Activated naive CD8-positive, alpha-beta T cell treated with anti-CD3 and anti-CD28 coated beads, Interleukin-2, amount 10 ng/mL, durations not matched to agents 7 days and 5 days (primary cell): ENCODE measurements around the gene SPTLC3. TPM values are rescaled to one million over a fixed set of nuclear protein-coding genes. Genes with fewer than 3 reads are reported as not detected.

ENCODE experiments used
- ATAC-seq: fragments of 150-1000 bp; cut with Tn5 transposase; one replicate; pipeline ENCODE4 v1.10.0; 2021; ENCODE audit warnings: low read depth, moderate library complexity
- POLR2A ChIA-PET: fragments of 350-600 bp; sonication (Branson Sonifier 250); formaldehyde crosslinking; loops from one replicate; lab custom pipeline; 2021; ENCODE audit warnings: antibody characterized with exemption; lab: Charles Lee
- DNase-seq: peaks from one replicate; pipeline ENCODE4 v3.0.0; 2021
- H3K27ac Mint-ChIP-seq: one replicate; pipeline ENCODE4 v1.8.0; 2022; ENCODE audit warnings: mild to moderate bottlenecking, mixed read lengths
- H3K27me3 Mint-ChIP-seq: one replicate; pipeline ENCODE4 v1.8.0; 2022; ENCODE audit warnings: mild to moderate bottlenecking, moderate library complexity, mixed read lengths
- H3K36me3 Mint-ChIP-seq: one replicate; pipeline ENCODE4 v1.8.0; 2021; ENCODE audit warnings: mild to moderate bottlenecking, mixed read lengths
- H3K4me1 Mint-ChIP-seq: one replicate; pipeline ENCODE4 v1.8.0; 2021; ENCODE audit warnings: mixed read lengths
- H3K4me3 Mint-ChIP-seq: one replicate; pipeline ENCODE4 v1.8.0; 2022; ENCODE audit warnings: mild to moderate bottlenecking, moderate library complexity, mixed read lengths
- H3K9me3 Mint-ChIP-seq: one replicate; pipeline ENCODE4 v1.8.0; 2021; ENCODE audit warnings: mixed read lengths
- total RNA-seq, 2 experiments: library from RNA; stranded (reverse); gene quantifications; one replicate each; pipeline ENCODE4 v1.2.3, GENCODE V29; 2021

The SPTLC3 gene
- total RNA-seq, 2 experiments from 2014 or later, result 0.94 to 1.0 TPM

- H3K36me3 Mint-ChIP-seq, result peaks cover 2% of the 10 kb centered on the region
- no peak for ATAC-seq
These were observed 179.1 kb downstream of the SPTLC3 start for GRCh38 chr20:13187899-13188298.

GRCh38 chr20:13199279-13199678 is 190.5 kb downstream of the SPTLC3 start:
- POLR2A ChIA-PET, result no interaction called here
- no peak overlapping the region for H3K27ac Mint-ChIP-seq
- H3K4me1 Mint-ChIP-seq, result no peaks in the 10 kb centered on the region

More at GRCh38 chr20:13187899-13188298, 179.1 kb downstream of the SPTLC3 start:
- H3K4me3 Mint-ChIP-seq, result no peak overlapping the region
- no peak for DNase-seq
- H3K4me1 Mint-ChIP-seq, result no peaks in the 10 kb centered on the region
- H3K27me3 Mint-ChIP-seq, result no peaks in the 10 kb centered on the region
- peaks cover 6% of the 10 kb centered on the region for H3K9me3 Mint-ChIP-seq
- H3K27ac Mint-ChIP-seq, result no peak overlapping the region
- POLR2A ChIA-PET, result no interaction called here

GRCh38 chr20:13200767-13201500 is 192.2 kb downstream of the SPTLC3 start:
- DNase-seq, result no peak
- Mint-ChIP-seq H3K4me1 (no peaks in the 10 kb centered on the region), H3K4me3 (no peak overlapping the region), H3K9me3 (no peaks in the 10 kb centered on the region), H3K36me3 (no peaks in the 10 kb centered on the region), H3K27me3 (peaks cover 10% of the 10 kb centered on the region), H3K27ac (no peak overlapping the region)
- ATAC-seq, result no peak
- POLR2A ChIA-PET, result no interaction called here

More at GRCh38 chr20:13199279-13199678, 190.5 kb downstream of the SPTLC3 start:
- no peak for ATAC-seq
- peaks cover 9% of the 10 kb centered on the region for H3K27me3 Mint-ChIP-seq
- no peak overlapping the region for H3K4me3 Mint-ChIP-seq
- H3K9me3 Mint-ChIP-seq, result no peaks in the 10 kb centered on the region
- DNase-seq, result no peak
- H3K36me3 Mint-ChIP-seq, result no peaks in the 10 kb centered on the region

GRCh38 chr20:13202565-13202964 is 193.8 kb downstream of the SPTLC3 start:
- POLR2A ChIA-PET, result interaction anchor here (0.5 kb wide), 1 partner anchor 16 kb away, joined by 3 read pairs; no protein-coding TSS in a partner anchor

DNA sequence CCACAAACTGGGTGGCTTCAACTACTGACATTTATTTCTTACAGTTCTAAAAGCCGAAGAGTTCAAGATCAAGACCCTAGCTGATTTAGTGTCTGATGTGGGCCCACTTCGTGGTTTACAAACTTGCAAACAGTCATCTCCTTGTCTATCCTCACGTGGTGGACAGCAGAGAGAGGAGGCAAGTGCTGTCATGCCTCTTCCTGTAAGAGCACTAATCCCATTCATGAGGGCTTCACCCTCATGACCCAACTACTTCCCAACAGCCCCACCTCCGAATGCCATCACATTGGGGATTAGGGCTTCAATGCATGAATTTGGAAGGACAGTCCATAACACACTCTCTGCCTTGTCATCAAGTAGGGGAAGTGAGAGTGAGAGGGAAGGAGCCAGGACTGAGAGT is 196.7 kb downstream of the SPTLC3 start:
- no peaks in the 10 kb centered on the region for H3K9me3 Mint-ChIP-seq
- H3K27ac Mint-ChIP-seq, result no peak overlapping the region
- no peaks in the 10 kb centered on the region for H3K36me3 Mint-ChIP-seq
- H3K4me1 Mint-ChIP-seq, result no peaks in the 10 kb centered on the region
- POLR2A ChIA-PET, result no interaction called here
- peaks cover 4% of the 10 kb centered on the region for H3K27me3 Mint-ChIP-seq
- ATAC-seq, result no peak
- H3K4me3 Mint-ChIP-seq, result no peak overlapping the region
- no peak for DNase-seq

More at GRCh38 chr20:13202565-13202964, 193.8 kb downstream of the SPTLC3 start:
- H3K36me3 Mint-ChIP-seq, result no peaks in the 10 kb centered on the region
- no peak overlapping the region for H3K4me3 Mint-ChIP-seq
- ATAC-seq (no peak), DNase-seq (no peak)
- H3K9me3 Mint-ChIP-seq, result no peaks in the 10 kb centered on the region
- no peak overlapping the region for H3K27ac Mint-ChIP-seq
- peaks cover 10% of the 10 kb centered on the region for H3K27me3 Mint-ChIP-seq
- H3K4me1 Mint-ChIP-seq, result no peaks in the 10 kb centered on the region

DNA sequence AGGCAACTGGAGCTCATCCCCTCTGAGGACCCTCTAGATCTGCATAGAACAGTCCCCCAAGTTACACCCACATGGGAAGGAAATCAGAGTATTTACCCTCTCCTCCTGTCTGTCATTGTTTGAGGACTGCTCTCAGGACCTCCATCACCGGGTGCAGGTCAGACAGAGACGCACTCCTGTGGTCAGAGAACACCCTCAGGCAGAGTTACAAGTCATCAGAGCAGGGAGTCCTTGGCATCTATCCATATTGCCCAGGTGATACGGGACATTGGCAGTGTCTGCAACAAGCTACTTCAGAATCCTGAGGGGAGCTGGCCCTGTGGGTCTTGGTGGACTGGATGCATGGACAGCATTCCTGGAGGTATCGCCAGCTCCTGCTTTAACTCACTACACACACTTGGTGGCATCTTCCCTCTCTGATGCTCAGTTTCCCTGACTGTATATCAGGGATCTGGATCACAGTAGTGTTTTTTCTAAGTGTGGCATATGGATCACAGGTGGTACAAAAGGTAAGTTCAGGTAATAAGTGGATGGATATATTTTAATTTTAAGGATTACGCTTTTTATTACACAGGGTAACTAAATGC is 197.2 kb downstream of the SPTLC3 start:
- H3K4me3 Mint-ChIP-seq, result no peak overlapping the region
- ATAC-seq (no peak), DNase-seq (no peak)
- no peaks in the 10 kb centered on the region for H3K36me3 Mint-ChIP-seq
- POLR2A ChIA-PET, result no interaction called here
- peaks cover 4% of the 10 kb centered on the region for H3K27me3 Mint-ChIP-seq
- no peaks in the 10 kb centered on the region for H3K4me1 Mint-ChIP-seq
- no peak overlapping the region for H3K27ac Mint-ChIP-seq
- no peaks in the 10 kb centered on the region for H3K9me3 Mint-ChIP-seq

DNA sequence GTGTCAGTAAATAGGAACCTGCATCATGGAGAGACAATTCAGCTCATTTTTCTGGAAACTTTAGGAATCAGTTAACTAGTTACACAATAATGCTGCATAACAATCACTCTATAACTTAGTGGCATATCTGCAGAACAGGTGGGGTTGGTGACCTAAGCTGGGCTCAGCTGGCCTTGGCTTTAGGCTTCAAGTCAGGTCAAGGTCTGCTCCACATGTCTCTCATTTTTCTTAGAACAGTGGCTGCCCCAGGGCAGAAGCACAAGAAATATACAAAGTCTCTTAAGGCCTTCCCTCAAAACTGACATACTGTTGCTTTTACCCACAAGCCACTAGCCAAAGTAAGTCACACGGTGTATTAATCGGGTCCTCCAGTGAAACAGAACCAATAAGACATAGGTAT is 198.2 kb downstream of the SPTLC3 start:
- DNase-seq (no peak), ATAC-seq (no peak)
- H3K9me3 Mint-ChIP-seq, result no peaks in the 10 kb centered on the region
- no peak overlapping the region for H3K27ac Mint-ChIP-seq
- no peaks in the 10 kb centered on the region for H3K36me3 Mint-ChIP-seq
- POLR2A ChIA-PET, result no interaction called here
- peaks cover 4% of the 10 kb centered on the region for H3K27me3 Mint-ChIP-seq
- H3K4me3 Mint-ChIP-seq, result no peak overlapping the region
- H3K4me1 Mint-ChIP-seq, result no peaks in the 10 kb centered on the region

DNA sequence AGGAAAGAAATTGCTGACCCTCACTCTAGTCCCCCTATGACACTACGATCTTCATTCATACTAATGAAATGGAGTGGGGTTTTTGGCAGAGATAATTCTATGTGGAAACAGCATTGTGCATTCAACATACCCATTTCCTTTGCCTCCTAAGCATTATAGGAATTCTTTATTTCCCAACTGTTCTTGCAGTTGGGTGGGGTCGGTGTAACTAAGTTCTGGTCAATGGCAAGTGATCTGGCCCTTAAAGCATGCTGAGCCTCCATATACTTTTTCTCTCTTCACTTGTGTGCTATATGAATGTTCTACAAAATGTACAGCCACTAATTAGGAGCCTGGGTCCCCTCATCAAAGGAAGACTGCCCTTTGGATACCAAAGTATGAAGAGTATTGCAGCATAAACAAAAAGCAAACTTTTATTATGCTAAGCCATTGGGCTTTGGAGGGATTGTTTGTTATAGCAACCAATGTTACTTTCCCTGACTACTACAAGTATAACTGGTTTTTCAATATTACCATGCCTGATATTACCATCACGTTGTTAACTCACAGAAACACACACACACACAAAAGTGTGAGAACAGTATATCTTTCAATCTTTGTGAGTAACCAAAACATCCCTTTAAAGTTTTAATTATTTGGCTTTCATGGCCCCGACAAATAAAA is 203.3 kb downstream of the SPTLC3 start:
- DNase-seq (no peak), ATAC-seq (no peak)
- no peaks in the 10 kb centered on the region for H3K36me3 Mint-ChIP-seq
- POLR2A ChIA-PET, result interaction anchor here (1.4 kb wide), 1 partner anchor 9 kb away, joined by 3 read pairs; the partner anchor contains the start of gene ISM1
- peaks cover 10% of the 10 kb centered on the region for H3K4me1 Mint-ChIP-seq
- H3K27ac Mint-ChIP-seq, result no peak overlapping the region
- H3K9me3 Mint-ChIP-seq, result no peaks in the 10 kb centered on the region
- peaks cover 39% of the 10 kb centered on the region for H3K27me3 Mint-ChIP-seq
- H3K4me3 Mint-ChIP-seq, result no peak overlapping the region

- peaks cover 10% of the 10 kb centered on the region for H3K4me1 Mint-ChIP-seq
- no peak overlapping the region for H3K27ac Mint-ChIP-seq
- DNase-seq (no peak), ATAC-seq (no peak)
- POLR2A ChIA-PET, result interaction anchor here (1.4 kb wide), 1 partner anchor 9 kb away, joined by 3 read pairs; the partner anchor contains the start of gene ISM1
- no peak overlapping the region for H3K4me3 Mint-ChIP-seq
- no peaks in the 10 kb centered on the region for H3K9me3 Mint-ChIP-seq
- H3K27me3 Mint-ChIP-seq, result peaks cover 44% of the 10 kb centered on the region
- H3K36me3 Mint-ChIP-seq, result no peaks in the 10 kb centered on the region
These were observed 204.0 kb downstream of the SPTLC3 start for GRCh38 chr20:13212750-13213149.

- H3K9me3 Mint-ChIP-seq, result no peaks in the 10 kb centered on the region
- no peak overlapping the region for H3K27ac Mint-ChIP-seq
- ATAC-seq, result no peak
- H3K4me1 Mint-ChIP-seq, result peaks cover 10% of the 10 kb centered on the region
- no peaks in the 10 kb centered on the region for H3K36me3 Mint-ChIP-seq
- H3K4me3 Mint-ChIP-seq, result no peak overlapping the region
- DNase-seq, result no peak
- H3K27me3 Mint-ChIP-seq, result peaks cover 49% of the 10 kb centered on the region
- POLR2A ChIA-PET, result interaction anchor here (1.4 kb wide), 1 partner anchor 8 kb away, joined by 3 read pairs; the partner anchor contains the start of gene ISM1
These were observed 204.6 kb downstream of the SPTLC3 start for GRCh38 chr20:13213335-13213734.

DNA sequence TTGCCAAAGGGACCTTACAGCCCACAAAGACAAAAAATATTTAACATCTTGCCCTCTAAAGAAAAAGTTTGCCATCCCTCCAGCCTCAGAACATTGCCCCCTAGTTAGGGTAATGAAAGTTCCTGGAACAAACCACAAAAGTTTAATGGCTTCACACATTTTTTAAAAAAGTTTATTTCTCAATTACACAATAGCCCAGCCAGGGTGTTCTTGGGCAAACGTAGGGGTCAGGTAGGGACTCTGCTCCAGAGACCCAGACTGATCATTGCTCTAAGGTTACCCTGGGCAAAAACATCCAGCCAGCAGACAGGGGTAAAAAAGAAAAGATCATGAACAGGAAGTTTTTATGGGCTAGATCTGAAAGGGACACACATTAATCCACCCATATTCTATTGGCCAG is 207.8 kb downstream of the SPTLC3 start:
- peaks cover 68% of the 10 kb centered on the region for H3K27me3 Mint-ChIP-seq
- no peaks in the 10 kb centered on the region for H3K9me3 Mint-ChIP-seq
- no peak overlapping the region for H3K27ac Mint-ChIP-seq
- no peaks in the 10 kb centered on the region for H3K36me3 Mint-ChIP-seq
- H3K4me1 Mint-ChIP-seq, result peaks cover 14% of the 10 kb centered on the region
- DNase-seq, result no peak
- no peak for ATAC-seq
- POLR2A ChIA-PET, result no interaction called here
- no peak overlapping the region for H3K4me3 Mint-ChIP-seq
